Measurements from ENCODE around the gene NR5A1. TPM values are rescaled to one million over a fixed set of nuclear protein-coding genes. Genes with fewer than 3 reads are reported as not detected.

The NR5A1 gene
- total and polyA plus RNA-seq, 4 donors = not detected

DNA sequence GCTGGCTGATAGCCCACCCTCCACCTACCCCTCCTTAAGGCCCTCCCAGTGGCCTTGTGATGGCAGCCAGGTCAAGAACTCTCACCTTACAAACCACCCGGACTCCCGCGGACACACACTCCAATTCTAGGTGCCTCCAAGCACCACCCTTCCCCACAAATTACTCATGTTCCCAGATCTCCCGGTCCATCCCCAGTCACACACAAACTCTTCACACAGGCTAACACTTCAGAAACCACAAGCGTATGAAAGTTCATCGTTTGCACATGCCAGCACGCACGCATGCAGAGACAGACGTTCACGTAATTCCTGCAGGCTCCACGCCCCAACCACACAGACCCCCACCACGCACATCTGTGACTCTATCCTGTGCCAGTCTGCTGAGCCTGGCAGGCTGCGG lies 18.0 kb downstream of the NR5A1 start:
- Histone ChIP-seq H3K27ac (ENCODE audit: low read depth in 1 of 2, low read length in 2 of 2) (no peak overlapping the region), H3K27me3 (ENCODE audit: control insufficient read depth in 1 of 2, insufficient read depth in 2 of 2, low read length in 1 of 2) (no peaks in the 10 kb centered on the region), H3K36me3 (ENCODE audit: control insufficient read depth in 1 of 2, insufficient read depth in 2 of 2, low read length in 1 of 2) (no peaks in the 10 kb centered on the region), H3K4me3 (ENCODE audit: low read length in 2 of 2) (no peak overlapping the region), H3K4me1 (ENCODE audit: control insufficient read depth in 1 of 2, insufficient read depth in 2 of 2, low read length in 2 of 2) (no peaks in the 10 kb centered on the region), H3K9me3 (ENCODE audit: control insufficient read depth, low read length) (no peaks in the 10 kb centered on the region)
- ATAC-seq (ENCODE audit: low FRiP score) (no peak), DNase-seq (no peak)
- intact Hi-C loops (cut with DNase I) = no loop called here
- WGBS, 2 donors = 73 to 74% methylated on average over 13 of the region's 13 CpGs

- intact Hi-C loops (cut with DNase I) = no loop called here
- Histone ChIP-seq H3K4me1 (ENCODE audit: control insufficient read depth in 1 of 2, insufficient read depth in 2 of 2, low read length in 2 of 2) (no peaks in the 10 kb centered on the region), H3K36me3 (ENCODE audit: control insufficient read depth in 1 of 2, insufficient read depth in 2 of 2, low read length in 1 of 2) (no peaks in the 10 kb centered on the region), H3K27me3 (ENCODE audit: control insufficient read depth in 1 of 2, insufficient read depth in 2 of 2, low read length in 1 of 2) (no peaks in the 10 kb centered on the region), H3K4me3 (ENCODE audit: low read length in 2 of 2) (no peak overlapping the region), H3K9me3 (ENCODE audit: control insufficient read depth, low read length) (no peaks in the 10 kb centered on the region), H3K27ac (ENCODE audit: low read depth in 1 of 2, low read length in 2 of 2) (no peak overlapping the region)
- no peak for ATAC-seq (ENCODE audit: low FRiP score)
- DNase-seq = no peak
- WGBS, 2 donors = 93 to 94% methylated on average over 8 of the region's 8 CpGs
Measured at GRCh38 chr9:124488641-124489210, 18.5 kb downstream of the NR5A1 start.

- Histone ChIP-seq H3K27me3 (ENCODE audit: control insufficient read depth in 1 of 2, insufficient read depth in 2 of 2, low read length in 1 of 2) (no peaks in the 10 kb centered on the region), H3K9me3 (ENCODE audit: control insufficient read depth, low read length) (peaks cover 3% of the 10 kb centered on the region), H3K4me1 (ENCODE audit: control insufficient read depth in 1 of 2, insufficient read depth in 2 of 2, low read length in 2 of 2) (no peaks in the 10 kb centered on the region), H3K36me3 (ENCODE audit: control insufficient read depth in 1 of 2, insufficient read depth in 2 of 2, low read length in 1 of 2) (no peaks in the 10 kb centered on the region), H3K4me3 (ENCODE audit: low read length in 2 of 2) (no peak overlapping the region), H3K27ac (ENCODE audit: low read depth in 1 of 2, low read length in 2 of 2) (no peak overlapping the region)
- intact Hi-C loops (cut with DNase I) = no loop called here
- WGBS, 2 donors = 21 to 25% methylated on average over 40 of the region's 40 CpGs
- ATAC-seq (ENCODE audit: low FRiP score) = no peak
- no peak for DNase-seq
Measured at GRCh38 chr9:124487260-124488182, 19.7 kb downstream of the NR5A1 start.

DNA sequence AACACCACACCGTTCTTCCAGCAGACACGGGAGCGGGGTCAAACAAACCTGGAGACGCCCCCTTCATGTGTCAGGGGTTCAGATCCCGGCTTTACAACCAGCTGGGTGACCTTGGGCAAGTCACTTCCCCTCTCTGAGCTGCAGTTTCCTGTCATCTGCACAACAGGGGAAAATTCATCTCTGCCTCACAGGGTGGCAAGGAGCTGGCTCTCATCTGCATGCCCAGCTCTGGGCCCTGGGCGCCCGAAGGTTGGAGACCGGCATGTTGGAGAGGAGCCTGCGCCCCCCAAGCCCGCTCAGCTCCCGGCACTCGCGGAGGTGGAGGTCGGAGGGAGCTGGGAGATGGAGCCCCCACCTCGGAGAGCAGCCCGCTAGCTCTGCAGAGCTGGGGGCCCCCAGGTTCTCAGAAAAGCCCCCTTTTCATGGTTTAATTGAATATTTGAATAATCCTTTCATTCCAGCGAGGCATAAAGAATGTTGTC lies 20.4 kb downstream of the NR5A1 start:
- intact Hi-C loops (cut with DNase I) = no loop called here
- no peak for DNase-seq
- Histone ChIP-seq H3K4me3 (ENCODE audit: low read length in 2 of 2) (no peak overlapping the region), H3K27ac (ENCODE audit: low read depth in 1 of 2, low read length in 2 of 2) (no peak overlapping the region), H3K9me3 (ENCODE audit: control insufficient read depth, low read length) (peaks cover 3% of the 10 kb centered on the region), H3K27me3 (ENCODE audit: control insufficient read depth in 1 of 2, insufficient read depth in 2 of 2, low read length in 1 of 2) (no peaks in the 10 kb centered on the region), H3K36me3 (ENCODE audit: control insufficient read depth in 1 of 2, insufficient read depth in 2 of 2, low read length in 1 of 2) (no peaks in the 10 kb centered on the region), H3K4me1 (ENCODE audit: control insufficient read depth in 1 of 2, insufficient read depth in 2 of 2, low read length in 2 of 2) (no peaks in the 10 kb centered on the region)
- ATAC-seq (ENCODE audit: low FRiP score) = no peak
- WGBS, 2 donors = 42 to 46% methylated on average over 17 of the region's 17 CpGs

DNA sequence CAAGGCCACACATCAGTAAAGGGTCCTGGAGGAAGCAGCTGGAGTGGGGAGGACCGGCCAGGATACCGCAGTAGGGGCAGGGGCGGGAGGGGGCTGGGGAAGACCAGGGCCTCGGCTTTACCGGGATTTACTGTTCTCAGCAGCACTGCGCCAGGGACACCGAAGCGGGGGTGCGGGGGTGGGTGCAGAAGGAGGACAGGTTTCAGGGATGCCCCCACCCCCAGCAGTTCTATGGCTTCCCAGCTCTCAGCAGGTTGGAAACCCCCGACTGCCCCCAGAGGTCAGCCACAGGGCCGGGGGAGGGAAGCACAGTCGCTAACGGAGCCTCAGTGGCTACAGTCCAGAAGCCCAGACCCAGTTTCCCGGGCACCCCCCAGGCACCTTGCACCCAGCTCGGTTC lies 21.3 kb downstream of the NR5A1 start:
- DNase-seq = no peak
- intact Hi-C loops (cut with DNase I) = no loop called here
- H3K27me3 ChIP-seq (ENCODE audit: control insufficient read depth in 1 of 2, insufficient read depth in 2 of 2, low read length in 1 of 2) = no peaks in the 10 kb centered on the region
- no peaks in the 10 kb centered on the region for H3K4me1 ChIP-seq (ENCODE audit: control insufficient read depth in 1 of 2, insufficient read depth in 2 of 2, low read length in 2 of 2)
- ATAC-seq (ENCODE audit: low FRiP score) = no peak
- no peaks in the 10 kb centered on the region for H3K36me3 ChIP-seq (ENCODE audit: control insufficient read depth in 1 of 2, insufficient read depth in 2 of 2, low read length in 1 of 2)
- no peak overlapping the region for H3K27ac ChIP-seq (ENCODE audit: low read depth in 1 of 2, low read length in 2 of 2)
- peaks cover 3% of the 10 kb centered on the region for H3K9me3 ChIP-seq (ENCODE audit: control insufficient read depth, low read length)
- H3K4me3 ChIP-seq (ENCODE audit: low read length in 2 of 2) = no peak overlapping the region
- 63 to 66% methylated on average over 15 of the region's 15 CpGs for WGBS, 2 donors

- intact Hi-C loops (cut with DNase I) = no loop called here
- H3K27me3 ChIP-seq (ENCODE audit: control insufficient read depth in 1 of 2, insufficient read depth in 2 of 2, low read length in 1 of 2) = no peaks in the 10 kb centered on the region
- ATAC-seq (ENCODE audit: low FRiP score) (no peak), DNase-seq (no peak)
- H3K36me3 ChIP-seq (ENCODE audit: control insufficient read depth in 1 of 2, insufficient read depth in 2 of 2, low read length in 1 of 2) = no peaks in the 10 kb centered on the region
- H3K9me3 ChIP-seq (ENCODE audit: control insufficient read depth, low read length) = peaks cover 3% of the 10 kb centered on the region
- 69 to 83% methylated on average over 12 to 13 of the region's 13 CpGs for WGBS, 2 donors
- no peak overlapping the region for H3K4me3 ChIP-seq (ENCODE audit: low read length in 2 of 2)
- H3K4me1 ChIP-seq (ENCODE audit: control insufficient read depth in 1 of 2, insufficient read depth in 2 of 2, low read length in 2 of 2) = no peaks in the 10 kb centered on the region
- no peak overlapping the region for H3K27ac ChIP-seq (ENCODE audit: low read depth in 1 of 2, low read length in 2 of 2)
Measured at GRCh38 chr9:124485201-124485600, 22.0 kb downstream of the NR5A1 start.

DNA sequence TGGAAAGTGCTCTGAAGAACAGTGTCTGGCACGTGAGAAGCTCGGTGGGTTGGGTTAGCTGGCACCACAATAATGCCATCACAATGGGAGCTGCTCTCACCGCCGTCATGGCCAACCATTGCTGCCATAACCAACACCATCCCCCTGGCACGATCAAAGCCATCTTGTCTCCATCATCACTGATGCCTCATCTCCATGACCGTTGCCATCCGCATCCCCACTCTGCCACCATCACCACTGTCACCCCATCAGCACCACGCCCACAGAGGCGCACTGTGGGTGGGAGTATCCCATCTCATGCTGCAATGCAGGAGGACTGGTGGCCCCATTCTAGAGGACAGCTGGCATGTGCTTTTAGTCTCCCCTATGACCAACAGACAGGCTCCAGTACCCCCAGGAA lies 23.7 kb downstream of the NR5A1 start:
- Histone ChIP-seq H3K27me3 (ENCODE audit: control insufficient read depth in 1 of 2, insufficient read depth in 2 of 2, low read length in 1 of 2) (no peaks in the 10 kb centered on the region), H3K36me3 (ENCODE audit: control insufficient read depth in 1 of 2, insufficient read depth in 2 of 2, low read length in 1 of 2) (no peaks in the 10 kb centered on the region), H3K27ac (ENCODE audit: low read depth in 1 of 2, low read length in 2 of 2) (no peak overlapping the region), H3K9me3 (ENCODE audit: control insufficient read depth, low read length) (peaks cover 3% of the 10 kb centered on the region), H3K4me1 (ENCODE audit: control insufficient read depth in 1 of 2, insufficient read depth in 2 of 2, low read length in 2 of 2) (no peaks in the 10 kb centered on the region), H3K4me3 (ENCODE audit: low read length in 2 of 2) (no peak overlapping the region)
- no peak for DNase-seq
- 94 to 96% methylated on average over 9 of the region's 9 CpGs for WGBS, 2 donors
- intact Hi-C loops (cut with DNase I) = no loop called here
- ATAC-seq (ENCODE audit: low FRiP score) = no peak

GRCh38 chr9:124482431-124483031 lies 24.7 kb downstream of the NR5A1 start:
- ATAC-seq (ENCODE audit: low FRiP score) = no peak

More at GRCh38 chr9:124482431-124483031, 24.7 kb downstream of the NR5A1 start:
- H3K27ac ChIP-seq (ENCODE audit: low read depth in 1 of 2, low read length in 2 of 2) = no peak overlapping the region
- peaks cover 3% of the 10 kb centered on the region for H3K9me3 ChIP-seq (ENCODE audit: control insufficient read depth, low read length)
- intact Hi-C loops (cut with DNase I) = no loop called here
- DNase-seq = no peak
- 30 to 31% methylated on average over 26 of the region's 26 CpGs for WGBS, 2 donors
- no peak overlapping the region for H3K4me3 ChIP-seq (ENCODE audit: low read length in 2 of 2)
- H3K27me3 ChIP-seq (ENCODE audit: control insufficient read depth in 1 of 2, insufficient read depth in 2 of 2, low read length in 1 of 2) = no peaks in the 10 kb centered on the region
- H3K4me1 ChIP-seq (ENCODE audit: control insufficient read depth in 1 of 2, insufficient read depth in 2 of 2, low read length in 2 of 2) = no peaks in the 10 kb centered on the region
- H3K36me3 ChIP-seq (ENCODE audit: control insufficient read depth in 1 of 2, insufficient read depth in 2 of 2, low read length in 1 of 2) = no peaks in the 10 kb centered on the region

Measured in aorta (tissue), 5 donors.